Activated CD4-positive, CD25-positive, alpha-beta regulatory T cell treated with anti-CD3 and anti-CD28 coated beads, Interleukin-2, amount 50 U/mL, for 16 hours (primary cell): ENCODE results near the gene KLHDC1.
"Not testable (repeated sequence)": the region's sequence is repeated elsewhere in the genome, so short reads cannot be mapped to it uniquely, and the experiment has no call there.

Experiments
- DNase-seq: peaks from one replicate; pipeline ENCODE4 v3.0.0-alpha.2; 2020; ENCODE audit warnings: low read depth, low spot score

The KLHDC1 gene

DNA sequence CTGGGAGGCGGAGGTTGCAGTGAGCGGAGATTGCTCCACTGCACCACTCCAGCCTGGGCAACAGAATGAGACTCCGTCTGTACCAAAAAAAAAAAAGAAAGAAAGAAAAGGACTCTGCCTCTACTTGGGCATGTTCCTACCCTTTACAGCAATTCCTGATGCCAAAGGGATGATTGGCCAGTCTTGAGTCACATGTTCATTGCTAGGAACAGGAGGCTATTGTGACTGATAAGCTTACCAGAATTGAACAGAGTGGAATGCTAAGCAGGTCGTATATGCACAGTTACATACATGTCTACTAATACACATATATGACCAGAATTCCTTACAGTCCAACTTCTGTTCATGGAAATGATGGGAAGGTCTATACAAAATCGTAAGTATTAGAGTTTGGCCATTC lies 34.3 kb downstream of the KLHDC1 start:
- DNase-seq, result no peak

DNA sequence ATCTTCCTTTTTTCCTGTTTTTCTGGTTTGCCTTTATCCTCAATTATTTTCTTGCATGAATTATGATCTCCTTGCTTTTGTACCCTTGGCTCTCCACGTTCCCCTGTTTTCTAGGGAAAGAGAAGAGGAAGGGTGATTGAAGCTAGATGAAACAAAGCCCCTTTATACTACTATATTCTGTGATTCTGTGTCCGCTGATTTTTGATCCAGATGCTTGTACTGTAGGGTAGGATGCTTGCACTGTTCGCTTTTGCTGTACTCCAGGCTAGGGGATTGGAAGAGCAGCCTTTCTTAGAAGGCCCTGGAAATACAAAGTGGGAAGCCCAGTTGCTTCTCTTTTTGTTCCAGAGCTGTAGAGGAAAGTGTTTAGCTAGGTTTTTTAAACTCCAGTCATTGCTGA lies 40.0 kb downstream of the KLHDC1 start:
- DNase-seq, result no peak

DNA sequence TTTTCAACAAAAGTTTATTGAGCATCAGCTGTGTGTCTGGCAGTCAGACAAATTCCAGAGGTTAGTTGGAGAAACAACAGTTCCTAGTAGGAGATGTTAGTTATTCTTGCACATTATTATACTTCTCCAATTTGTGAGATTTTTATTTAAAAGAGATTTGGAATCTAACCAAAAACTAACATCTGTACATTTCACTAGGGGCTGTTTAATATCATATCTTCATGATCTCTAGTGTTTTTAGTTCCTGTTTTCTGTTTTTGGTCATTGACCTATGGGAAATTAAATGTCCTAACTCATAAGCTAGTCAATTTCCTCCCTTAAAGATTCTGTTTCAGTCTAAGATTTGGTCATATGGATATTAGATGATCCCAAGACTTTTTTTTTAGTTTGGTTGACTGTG lies 40.9 kb downstream of the KLHDC1 start:
- no peak for DNase-seq

DNA sequence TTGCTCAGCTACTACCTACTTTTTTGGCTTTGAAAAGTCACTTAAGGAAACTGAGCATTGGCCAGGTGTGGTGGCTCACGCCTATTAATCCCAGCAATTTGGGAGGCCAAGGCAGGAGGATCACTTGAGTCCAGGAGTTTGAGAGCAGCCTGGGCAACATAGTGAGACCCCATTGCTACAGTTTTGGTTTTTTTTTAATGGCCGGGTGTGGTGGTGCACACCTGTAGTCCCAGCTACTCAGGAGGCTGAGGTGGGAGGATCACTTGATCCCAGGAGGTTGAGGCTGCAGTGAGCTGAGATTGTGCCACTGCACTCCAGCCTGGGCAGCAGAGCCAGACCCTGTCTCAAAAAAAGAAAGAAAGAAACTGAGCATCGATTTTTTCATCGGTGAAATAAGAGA lies 42.7 kb downstream of the KLHDC1 start:
- DNase-seq, result not testable (repeated sequence)

DNA sequence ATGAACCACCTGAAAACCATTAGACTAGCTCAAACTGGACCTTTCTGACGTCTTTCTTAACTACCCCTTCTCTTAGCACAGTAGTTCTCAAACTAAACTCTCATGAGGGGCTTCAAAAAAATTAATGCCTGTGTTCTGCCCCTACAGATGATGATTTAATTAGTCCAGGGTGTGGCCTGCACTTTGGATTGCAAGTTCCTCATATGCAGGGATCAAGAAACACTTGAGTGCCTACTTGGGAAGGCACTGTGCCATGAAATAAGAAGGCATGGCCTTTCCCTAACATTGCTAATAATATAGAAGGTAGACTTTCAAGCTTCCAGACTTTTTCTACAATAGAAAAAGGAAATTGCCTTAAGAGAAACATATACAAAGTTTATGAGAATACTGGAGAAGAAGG lies 52.3 kb downstream of the KLHDC1 start:
- no peak for DNase-seq

DNA sequence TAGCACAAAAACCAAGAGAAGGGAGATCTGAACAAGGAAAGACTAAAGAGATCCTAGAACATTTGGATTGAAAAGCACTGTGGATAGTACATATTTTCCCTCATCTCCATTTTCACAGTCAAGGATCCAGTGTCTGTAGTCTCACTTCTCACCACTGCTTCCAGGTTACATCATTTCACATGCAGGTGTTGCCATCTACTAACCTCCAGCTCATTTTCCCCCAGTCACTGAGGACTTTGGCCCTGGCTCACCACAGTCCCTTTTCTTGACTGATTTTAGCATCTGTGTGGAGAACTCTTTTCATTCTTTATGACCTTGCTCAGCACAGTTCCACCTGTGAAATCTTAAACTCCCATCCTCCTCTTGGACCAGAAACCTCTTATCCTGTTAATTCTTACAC lies 53.6 kb downstream of the KLHDC1 start:
- DNase-seq, result not testable (repeated sequence)

DNA sequence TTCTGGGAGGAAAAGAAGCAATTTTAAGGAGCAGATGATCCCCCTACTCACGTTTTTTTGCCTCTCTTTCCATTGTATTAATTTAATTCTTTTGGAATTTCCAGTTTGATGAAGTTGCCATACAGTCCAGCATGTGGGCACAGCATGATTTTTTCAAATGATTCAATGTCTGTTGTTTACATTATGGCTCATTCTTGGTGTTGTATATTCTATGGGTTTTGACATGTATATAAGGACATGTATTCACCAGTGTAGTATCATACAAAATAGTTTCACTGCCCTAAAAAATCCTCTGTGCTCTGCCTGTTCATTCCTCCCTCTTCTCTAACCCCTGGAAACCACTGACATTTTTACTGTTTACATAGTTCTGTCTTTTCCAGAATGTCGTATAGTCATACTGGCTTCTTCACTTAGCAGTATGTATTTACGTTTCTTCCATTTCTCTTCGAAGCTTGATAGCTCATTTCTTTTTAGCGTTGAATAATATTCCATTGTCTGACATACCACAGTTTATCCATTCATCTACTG lies 61.7 kb downstream of the KLHDC1 start:
- DNase-seq, result no peak

DNA sequence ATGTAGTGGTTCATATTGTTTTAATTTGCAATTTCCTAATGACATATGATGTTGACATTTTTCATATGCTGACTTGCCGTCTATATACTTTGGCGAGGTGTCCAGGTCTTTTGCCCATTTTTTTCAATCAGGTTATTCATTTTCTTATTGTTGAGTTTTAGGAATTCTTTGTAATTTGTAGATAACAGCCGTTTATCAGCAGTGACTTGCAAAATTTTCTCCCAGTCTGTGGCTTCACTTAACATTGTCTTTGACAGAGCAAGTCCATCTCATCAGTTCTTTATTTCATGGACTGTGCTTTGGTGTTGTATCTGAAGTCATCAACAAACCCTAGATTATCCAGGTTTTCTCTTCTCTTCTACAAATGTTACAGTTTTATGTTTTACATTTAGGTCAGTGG lies 62.5 kb downstream of the KLHDC1 start:
- DNase-seq, result no peak

DNA sequence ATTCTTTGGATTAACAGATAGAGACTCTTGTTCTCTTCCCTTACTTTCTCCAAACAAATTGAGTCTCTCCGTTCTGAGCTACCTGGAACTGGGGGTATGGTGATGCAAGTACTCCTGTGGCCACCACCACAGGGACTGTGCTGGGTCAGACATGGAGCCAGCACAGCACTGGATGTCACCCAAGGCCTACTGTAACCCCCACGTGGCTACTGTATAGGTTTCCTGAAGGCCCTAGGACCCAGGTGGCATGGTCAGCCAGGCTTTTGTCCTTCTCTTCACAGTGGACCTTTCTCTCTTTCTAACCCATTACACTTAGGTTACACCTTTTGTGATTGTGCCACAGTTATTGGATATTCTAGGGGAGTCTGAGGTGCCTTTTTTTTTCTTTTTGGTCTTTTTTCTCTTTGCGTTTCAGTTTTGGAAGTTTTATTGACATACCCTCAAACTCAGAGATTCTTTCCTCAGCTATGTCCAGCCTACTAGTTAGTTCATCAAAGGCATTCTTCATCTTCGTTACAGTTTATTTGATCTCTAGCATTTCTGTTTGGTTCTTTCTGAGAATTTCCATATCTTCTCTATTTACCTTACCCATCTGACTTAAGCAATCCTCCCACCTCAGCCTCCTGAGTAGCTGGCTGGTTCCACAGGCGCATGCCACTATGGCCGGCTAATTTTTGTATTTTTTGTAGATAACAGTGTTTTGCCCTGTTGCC lies 69.1 kb downstream of the KLHDC1 start:
- no peak for DNase-seq

DNA sequence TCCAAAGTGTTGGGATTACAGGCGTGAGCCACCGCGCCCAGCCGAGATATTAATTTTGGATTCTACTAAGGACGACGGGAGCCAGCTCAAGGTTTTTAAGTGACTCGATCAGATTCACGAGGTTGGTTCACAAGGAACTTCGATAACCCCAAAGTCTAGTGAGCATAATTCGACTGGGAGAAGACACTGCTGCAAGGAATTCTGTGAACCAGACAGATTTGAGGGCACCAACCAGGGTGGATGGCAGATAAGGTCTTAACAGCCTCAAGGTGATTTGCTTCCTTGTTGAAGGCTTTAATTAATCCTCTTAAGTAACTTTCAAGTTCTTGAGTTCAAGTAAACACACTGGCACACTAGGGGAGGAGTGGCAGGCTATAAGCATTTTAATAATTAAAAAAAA lies 73.9 kb downstream of the KLHDC1 start:
- DNase-seq, result no peak

DNA sequence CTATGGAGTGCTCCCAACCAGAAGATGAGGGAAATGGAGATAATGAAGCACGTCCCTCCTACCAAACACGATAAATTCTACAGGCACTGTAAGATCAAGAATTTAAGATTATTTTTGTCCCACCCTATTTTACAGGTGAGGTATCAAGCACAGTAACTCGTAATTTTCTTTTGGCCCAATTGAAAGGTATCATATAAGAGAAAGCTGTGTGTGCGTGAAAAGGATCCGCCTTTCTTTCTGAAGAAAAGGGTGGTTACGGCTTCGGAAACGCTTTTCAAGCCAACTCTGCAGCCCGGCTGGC lies 74.3 kb downstream of the KLHDC1 start:
- no peak for DNase-seq

DNA sequence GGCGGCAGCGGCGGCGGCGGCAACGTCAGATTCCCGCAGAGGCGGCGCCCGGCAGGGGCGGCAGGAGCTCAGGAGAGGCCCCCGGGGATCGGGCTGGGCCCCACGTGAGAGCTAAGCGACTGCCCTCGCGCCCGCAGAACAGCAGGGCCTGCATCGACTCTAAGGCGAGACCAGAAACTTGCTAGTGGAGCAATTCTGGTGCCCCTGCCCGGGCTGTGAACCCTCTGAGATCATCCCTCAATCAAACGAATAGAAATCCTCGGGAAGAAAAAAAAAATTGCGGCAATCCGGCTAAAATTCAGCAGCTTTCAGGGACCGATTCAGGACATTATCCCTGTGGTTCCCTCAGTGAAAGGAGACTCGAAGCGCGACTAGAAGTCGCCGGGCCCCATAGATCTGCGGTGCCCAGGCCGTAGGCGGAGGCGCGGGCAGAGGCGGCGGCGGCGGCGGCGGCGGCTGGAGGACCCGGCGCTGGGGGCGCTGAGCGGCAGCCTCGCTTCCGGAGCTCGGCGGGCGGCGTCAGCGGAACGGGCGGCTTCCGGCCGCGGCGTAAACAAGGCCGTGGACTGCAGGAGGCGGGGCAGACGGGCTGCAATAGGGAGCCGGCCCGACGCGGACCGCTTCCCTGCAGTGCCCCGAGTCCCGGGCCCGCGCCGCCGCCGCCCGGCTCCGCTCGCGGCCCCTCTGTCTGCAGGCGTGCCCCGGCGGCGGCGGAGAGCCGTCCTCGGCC lies 74.8 kb downstream of the KLHDC1 start, which contains the start of gene KLHDC2:
Gene KLHDC2, plus strand, starts transcription at position 583 of the 730 bp plus-strand sequence. CDS start 316 bp downstream, outside the sequence.
- peak; percentile 71 for DNase-seq

DNA sequence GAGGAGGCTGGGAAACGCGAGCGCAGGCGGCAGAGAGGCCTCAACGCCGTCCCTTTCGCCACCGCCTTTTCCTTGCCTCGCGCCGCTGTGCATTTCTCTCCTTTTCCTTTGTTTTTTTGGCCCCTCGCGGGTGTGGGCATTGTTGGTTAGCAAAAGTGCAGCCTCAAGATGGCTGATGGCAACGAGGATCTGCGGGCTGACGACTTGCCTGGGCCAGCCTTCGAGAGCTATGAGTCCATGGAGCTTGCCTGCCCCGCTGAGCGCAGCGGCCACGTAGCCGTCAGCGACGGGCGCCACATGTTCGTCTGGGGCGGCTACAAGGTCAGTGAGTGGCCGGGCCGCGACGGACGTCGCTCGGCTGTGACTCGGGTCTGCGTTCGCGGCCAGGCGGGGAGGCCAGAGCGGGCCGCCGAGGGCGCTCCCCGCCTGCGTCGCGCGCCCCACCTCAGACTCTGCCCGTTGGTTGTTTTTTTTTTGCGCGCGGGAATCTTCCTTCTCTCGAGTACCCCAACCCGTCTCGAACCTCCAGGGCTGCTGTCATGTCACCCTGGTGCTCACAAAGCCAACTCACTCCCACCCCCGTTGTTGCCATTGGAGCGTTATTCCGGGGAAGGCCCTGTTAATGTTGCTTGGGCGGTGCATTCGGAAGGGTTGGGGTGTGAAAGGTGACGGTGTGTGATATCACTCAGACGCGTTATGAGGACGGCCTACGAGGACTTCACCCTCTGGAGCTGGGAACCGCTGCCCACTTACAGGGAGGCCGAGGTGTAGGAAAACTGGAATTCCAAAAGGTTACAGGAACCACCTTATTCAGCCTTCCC lies 75.6 kb downstream of the KLHDC1 start:
- DNase-seq, result peak; percentile 51

DNA sequence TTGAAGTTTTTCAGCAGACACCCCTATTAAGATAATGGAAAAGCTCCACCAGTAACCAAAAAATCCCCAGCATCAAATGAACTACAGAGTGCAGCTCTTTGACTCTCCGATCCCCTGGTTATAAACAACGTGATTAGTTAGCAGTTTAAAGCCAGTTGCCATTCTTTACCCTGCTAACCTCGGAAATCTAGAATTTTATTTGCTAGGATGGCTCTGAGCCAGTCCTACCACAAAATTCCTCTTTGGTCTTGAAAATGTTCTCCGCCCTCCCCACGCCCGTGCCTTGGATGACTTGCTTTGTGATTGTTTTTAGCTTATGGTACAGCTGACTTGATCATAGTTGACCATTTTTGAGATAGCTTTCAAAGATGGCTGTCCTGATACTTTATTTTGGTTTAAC lies 76.3 kb downstream of the KLHDC1 start:
- DNase-seq, result no peak

DNA sequence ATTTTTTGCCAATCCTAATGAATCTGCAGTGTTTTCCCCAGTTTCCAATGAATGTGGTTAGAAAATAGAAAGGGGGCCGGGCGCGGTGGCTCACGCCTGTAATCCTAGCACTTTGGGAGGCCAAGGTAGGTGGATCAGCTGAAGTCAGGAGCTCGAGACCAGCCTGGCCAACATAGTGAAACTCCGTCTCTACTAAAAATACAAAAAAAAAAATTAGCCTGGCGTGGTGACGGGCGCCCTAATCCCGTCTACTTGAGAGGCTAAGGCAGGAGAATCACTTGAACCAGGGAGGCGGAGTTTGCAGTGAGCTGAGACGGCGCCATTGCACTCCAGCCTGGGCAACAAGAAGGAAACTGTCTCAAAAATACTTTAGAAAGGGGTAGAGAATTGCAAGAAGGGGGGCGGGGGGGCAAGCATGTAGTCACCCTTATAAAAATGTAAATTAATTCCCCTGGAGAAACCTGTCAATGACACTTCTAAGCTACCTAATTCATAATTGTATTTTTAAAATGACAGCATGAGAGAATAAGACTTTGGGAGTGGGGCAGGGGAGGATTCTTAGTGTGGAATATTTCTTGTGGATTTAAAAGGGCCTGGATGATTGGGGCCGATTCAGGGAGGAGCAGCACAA lies 76.8 kb downstream of the KLHDC1 start:
- no peak for DNase-seq

DNA sequence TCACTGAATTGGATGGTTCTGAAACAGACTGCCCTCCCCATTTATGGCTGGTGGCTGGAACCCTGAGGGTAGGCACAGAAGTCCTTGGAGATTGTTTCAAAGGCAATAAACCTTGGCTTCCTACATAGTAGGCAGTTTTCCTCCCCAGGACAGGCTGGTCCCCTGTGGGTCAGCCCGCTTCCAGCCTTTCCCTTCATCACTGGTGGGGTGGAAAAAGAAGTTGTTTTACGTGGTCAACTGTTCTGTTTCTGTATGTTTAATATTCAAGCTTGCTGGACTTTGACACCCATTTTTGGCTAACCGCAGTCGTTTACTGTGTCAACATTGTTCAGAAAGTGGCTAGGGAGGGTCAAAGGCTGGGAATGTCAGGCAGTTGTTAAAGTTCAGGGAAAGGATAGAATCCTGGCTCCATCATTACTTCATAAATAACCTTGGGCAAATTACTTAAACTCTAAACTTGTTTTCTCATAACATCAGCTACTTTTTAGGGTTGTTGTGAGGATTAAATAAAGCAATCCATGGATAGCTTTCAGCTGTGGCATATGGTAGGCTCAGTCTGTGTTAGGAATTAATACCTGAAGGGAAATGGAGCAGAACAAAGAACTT lies 77.4 kb downstream of the KLHDC1 start:
- DNase-seq, result no peak

DNA sequence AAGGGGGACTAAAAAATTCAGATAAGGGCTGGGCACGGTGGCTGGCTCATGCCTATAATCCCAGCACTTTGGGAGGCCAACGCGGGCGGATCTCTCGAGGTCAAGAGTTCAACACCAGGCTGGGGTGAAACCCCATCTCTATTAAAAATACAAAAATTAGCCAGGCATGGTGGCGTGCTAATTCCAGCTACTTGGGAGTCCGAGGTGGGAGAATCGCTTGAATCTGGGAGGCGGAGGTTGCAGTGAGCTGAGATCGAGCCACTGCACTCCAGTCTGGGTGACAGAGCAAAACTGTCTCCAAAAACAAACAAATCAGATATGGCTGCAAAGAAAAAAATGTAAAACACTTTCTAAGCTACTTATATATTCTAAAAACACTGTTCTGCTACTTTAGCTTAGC lies 78.8 kb downstream of the KLHDC1 start:
- DNase-seq, result not testable (repeated sequence)

DNA sequence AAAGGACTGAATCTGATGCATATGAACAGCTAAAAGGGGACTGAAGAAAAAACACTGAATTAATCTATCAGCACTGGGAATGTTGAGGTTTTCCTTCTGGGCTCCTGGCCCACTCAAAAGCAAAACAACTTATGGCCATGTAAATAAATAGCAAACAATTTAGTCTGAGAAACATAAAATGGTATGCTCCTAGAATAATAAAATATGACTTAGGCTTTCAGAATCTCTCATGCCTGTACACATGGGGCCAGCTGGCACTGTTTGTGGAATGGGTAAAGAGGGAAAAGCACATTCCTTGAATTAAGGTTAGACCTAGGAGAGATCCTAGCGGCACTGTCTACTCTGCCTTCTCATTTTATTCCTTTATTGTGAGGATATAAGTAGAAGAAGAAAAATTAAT lies 81.2 kb downstream of the KLHDC1 start:
- DNase-seq, result no peak

DNA sequence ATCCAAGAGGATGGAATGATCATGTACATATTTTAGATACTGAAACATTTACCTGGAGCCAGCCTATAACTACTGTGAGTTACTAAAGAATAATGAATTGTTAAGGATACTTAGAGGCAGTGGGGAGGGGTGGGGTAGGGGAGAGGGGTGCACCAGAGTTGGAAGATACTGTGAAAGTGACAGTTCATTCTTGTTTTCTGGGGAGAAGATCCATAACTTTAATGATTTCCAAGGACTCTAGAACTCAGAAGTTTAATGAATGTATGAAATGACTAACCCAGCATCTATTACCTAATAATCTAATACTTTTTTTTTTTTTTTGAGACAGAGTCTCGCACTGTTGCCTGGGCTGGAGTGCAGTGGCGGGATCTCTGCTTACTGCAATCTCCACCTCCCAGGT lies 85.5 kb downstream of the KLHDC1 start:
- no peak for DNase-seq

DNA sequence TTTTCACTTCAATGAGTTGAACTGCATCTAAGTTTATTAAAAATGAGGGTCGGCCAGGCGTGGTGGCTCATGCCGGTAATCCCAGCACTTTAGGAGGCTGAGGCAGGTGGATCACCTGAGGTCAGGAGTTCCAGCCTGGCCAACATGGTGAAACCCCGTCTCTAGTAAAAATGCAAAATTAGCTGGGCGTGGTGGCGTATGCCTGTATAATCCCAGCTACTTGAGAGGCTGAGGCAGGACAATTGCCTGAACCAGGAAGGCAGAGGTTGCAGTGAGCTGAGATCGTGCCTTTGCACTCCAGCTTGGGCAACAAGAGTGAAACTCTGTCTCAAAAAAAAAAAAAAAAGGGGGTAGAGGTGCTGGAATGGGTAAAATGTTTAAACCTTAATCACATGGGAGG lies 88.1 kb downstream of the KLHDC1 start:
- not testable (repeated sequence) for DNase-seq

DNA sequence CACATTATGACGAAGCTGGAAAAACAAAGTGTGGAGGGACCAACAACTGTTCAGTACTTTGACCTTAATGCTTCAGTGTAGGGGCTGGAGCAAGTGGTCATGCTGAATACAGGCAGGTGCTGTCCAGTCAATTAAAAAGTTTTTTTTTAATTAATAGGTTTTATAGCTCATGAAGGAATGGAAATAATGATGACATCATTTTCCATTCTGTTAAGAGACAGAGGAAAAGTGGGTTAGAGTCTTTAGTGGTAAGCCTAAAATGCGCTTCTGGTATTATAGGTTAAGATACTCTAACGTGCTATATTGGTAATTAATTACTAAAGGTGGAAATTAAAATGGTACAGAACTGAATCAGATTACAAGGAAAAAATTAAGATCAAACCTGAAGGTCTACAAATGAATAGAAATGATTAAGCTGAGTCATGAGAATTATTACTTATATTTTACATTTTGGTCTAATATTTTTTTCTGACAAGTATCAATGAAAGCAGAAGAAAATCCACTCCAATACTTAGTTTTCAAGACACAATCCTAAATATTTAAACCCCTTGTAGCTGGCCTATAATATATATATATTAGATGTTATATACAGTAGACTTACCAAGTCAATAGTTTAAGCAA lies 90.6 kb downstream of the KLHDC1 start:
- DNase-seq, result no peak
